NCI-H146 treated with DMSO at 0.1 percent for 48 hours (cell line): Measurements from ENCODE around the gene APOD.
A peak's percentile ranks its signal among the peaks of the same experiment; 100 is the strongest.

Experiments used
- DNase-seq: peaks from one replicate; lab custom pipeline; 2025; ENCODE audit not compliant: unreplicated experiment; lab: John Stamatoyannopoulos, UW

Gene APOD

DNA sequence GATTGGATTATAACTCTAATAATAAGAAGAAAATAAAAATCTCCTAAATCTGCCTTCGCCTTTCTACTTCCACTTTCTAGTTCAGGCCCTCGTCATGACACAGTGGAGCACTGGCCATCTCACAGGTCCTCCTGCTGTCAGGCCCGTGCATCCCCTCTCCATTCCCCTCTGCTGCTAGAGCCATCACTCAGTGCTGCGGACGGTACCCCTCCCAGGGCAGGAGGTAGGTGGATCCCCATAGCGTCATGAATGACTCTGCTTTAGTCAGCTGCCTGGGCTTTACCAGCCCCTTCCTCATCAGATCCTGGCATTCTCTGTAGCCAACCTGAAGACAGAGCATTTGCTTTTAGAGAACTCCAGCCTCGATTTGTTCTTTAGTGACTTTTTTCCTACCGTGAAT, 28.6 kb downstream of the APOD start:
- DNase-seq: no peak

DNA sequence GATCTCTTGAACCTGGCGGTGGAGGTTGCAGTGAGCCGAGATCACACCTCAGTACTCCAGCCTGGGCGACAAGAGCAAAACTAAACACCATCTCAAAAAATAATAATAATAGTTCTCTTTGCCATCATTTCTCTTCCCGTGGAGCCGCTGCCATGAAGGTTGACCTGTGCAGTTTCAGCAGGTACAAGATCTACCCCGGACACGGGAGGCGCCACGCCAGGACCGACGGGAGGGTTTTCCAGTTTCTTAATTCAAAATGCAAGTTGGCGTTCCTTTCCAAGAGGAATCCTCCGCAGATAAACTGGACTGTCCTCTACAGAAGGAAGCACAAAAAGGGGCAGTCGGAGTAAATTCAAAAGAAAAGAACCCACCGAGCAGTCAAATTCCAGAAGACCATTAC, 29.3 kb downstream of the APOD start:
- DNase-seq: no peak

DNA sequence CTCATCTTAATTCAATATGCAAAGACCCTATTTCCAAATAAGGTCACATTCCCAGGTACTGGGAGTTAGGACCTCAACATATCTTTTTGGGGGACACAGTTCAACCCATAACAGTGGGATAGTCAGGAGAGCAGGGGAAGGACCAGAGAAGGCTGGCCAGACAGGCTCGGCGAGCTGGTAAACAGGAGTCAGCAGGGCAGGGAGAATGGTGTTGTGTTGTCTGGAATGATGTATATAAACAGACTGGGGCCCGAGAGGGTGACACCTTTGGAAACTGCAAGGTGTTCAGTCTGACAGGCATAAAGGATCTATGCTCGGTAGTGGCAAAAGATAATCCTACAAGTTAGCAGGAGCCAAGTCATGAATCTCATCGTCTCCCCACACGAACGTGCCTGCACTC, 30.5 kb downstream of the APOD start:
- no peak for DNase-seq

- DNase-seq: no peak
Measured at GRCh38 chr3:195551381-195551978, 32.3 kb downstream of the APOD start.

DNA sequence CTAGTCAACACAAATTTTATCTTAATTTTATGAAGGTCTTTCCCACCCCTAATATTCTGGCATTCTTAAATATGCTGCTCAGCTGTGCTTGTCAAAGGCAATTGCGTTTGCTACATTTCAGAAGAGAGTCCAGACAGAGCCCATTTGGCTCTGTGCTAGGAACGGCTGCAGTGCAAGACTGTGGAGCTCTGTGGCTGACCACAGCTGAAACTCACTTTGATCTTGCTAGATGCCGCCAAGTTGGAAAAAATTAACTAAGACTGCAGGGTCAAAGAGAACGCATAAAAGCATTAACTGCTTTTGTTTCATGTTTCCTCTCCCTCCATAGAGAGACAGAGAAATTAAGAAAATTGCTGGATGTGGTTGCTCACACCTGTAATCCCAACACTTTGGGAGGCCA, 33.0 kb downstream of the APOD start:
- no peak for DNase-seq

- DNase-seq: no peak
Measured at GRCh38 chr3:195549931-195550519, 33.7 kb downstream of the APOD start.

DNA sequence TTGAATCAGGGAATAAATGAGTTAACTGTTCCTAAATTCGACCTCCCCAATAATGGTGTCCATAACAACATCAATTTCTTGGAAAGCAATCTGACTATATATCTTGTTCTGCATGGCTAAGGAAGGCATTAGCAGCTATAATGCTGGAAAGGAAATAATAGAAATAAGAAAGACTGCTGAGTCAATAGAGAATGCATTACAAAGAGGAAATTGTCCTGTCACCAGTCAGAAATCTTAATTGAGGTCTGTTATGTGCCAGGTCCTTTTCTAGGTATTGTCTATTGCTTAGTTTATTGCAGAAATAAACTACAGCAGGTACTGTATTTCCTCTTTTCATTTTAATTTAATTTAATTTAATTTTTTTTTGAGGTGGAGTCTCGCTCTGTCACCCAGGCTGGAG, 34.8 kb downstream of the APOD start:
- DNase-seq: no peak

- no peak for DNase-seq
Measured at GRCh38 chr3:195548501-195548900, 35.2 kb downstream of the APOD start.

- DNase-seq: no peak
Measured at GRCh38 chr3:195548006-195548405, 35.7 kb downstream of the APOD start.

DNA sequence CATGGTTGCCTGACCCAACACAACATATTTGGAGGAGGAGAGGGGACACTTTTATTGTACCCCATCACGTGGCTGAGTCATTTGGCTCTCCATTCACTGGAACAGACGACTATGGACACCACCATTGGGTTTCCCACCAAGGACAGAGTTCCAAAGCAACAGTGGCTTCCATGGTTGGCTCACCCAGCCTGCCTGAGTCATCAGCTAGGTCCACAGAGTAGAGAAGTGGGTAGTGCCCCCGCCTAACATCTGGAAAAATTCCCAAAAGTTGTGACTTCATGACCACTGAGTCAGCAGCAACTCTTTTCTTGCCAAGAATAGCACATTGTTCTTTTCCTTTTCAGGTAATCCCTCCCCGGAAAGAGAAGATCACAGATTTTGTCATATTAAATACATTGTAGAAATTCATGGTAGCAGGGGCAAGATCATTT, 37.6 kb downstream of the APOD start:
- no peak for DNase-seq

- DNase-seq: no peak
Measured at GRCh38 chr3:195544634-195545033, 39.1 kb downstream of the APOD start.

DNA sequence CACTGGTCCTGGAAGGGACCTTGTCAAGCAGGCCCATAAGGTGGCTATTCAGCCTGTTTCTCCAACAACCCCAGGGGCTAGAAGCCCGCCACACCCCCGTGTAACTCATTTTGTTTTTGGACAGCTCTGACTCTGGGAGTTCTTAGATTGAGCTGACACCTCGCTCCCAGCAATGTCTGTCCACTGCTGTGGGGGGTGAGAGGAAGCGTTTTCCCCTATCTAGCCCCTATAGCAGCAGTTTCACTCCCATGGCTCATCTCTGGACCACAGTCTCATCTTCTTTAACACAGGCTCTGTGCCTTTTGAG, 39.6 kb downstream of the APOD start:
- no peak for DNase-seq

DNA sequence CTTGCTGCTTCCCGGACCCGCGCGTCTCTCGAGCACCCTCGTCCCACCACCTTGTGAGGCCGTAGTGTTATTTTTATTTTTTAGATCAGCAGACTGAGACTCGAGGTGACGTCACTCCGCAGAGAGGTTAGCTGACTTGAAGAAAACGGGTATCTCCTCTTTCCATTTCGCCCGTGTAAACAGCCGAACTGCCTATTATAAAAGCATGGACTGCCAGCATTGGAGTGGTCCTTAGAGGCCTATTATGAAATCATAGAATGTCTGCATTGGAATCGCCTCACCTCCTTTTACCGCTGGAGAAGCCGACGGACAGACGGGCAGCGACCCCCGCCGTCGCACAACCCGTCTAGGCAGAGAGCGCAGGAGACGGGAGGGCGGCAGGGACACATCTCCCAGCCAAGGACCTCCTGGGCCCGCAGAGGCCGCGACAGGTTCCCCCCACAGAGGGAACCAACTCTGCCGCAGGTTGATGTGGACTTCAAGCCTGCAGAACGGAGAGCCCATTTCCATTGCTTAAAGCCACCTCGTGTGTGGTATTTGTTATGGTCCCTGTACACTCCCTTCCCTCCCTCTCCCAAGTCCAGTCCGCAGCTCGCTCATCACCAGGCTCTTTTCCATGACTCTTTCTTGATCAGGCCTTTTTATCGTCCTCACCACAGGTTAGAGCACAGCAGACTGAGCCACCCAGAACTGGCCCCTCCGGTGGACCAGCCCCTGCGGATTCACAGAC, 40.1 kb downstream of the APOD start:
- peak; percentile 55 for DNase-seq

DNA sequence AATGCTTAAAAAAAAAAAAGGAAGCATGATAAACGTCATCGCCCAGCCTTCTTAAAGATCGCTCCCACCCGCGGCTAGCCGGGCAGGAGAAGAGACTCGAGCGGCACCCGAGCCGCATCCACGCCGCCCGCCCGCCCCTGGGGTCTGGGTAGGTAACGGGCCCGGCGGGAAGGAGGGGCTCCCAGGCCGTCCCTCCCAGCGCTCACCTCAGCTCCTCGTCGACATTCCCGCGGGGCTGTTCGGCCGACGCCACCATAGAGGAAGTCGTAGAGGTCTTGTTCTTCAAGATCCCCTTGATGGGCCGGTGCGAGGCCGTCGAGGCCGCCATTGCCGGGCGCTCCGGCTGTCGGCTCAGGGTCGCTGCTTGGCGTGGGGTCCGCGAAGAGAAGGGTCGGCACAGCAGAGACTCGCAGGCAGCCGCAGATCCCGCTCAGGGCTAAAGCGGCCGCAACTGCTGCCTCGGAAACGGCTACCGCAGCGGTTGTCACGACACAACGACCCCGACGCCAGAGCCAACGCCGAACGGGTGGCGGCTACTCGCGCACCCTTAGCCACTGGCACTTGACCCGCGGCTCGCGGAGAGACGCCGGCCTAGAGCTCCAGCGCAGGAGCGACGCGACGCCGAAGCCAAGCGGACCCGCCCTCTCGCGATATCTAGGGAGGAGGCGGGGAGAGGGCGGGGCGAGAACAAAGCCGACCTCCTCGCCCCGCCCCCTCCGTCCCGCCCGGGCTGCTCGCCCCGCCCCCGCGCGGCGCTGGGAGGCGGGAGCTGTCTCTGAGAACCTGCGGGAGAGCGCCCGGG, 40.8 kb downstream of the APOD start, which contains the start of gene PPP1R2:
Gene PPP1R2 (minus strand): TSS at position 628 of the 802 bp plus-strand sequence. CDS start 300 bp downstream, at position 328.
- DNase-seq: peak; percentile 76

- no peak for DNase-seq
Measured at GRCh38 chr3:195542316-195542697, 41.4 kb downstream of the APOD start.

GRCh38 chr3:195540511-195540910, 43.2 kb downstream of the APOD start:
- DNase-seq: no peak

DNA sequence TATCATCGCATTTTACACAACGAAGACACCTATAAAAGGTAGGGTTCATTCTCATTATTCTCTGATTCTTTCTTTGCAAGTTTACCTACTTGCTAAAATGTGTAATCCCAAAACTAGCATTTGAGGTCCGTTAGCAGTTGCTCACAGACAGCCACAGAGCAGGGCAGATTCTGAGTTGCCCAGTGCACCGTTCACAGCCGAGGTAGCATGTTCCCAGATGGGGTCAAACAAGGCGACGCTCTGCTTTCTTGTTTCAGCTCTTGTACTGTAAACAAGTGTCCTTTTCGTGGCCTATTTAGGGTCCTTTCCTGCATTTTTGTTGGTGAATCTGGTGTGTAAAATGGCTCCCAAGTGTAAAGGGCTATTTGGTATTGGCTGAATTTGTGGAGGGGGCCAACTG, 43.7 kb downstream of the APOD start:
- no peak for DNase-seq

DNA sequence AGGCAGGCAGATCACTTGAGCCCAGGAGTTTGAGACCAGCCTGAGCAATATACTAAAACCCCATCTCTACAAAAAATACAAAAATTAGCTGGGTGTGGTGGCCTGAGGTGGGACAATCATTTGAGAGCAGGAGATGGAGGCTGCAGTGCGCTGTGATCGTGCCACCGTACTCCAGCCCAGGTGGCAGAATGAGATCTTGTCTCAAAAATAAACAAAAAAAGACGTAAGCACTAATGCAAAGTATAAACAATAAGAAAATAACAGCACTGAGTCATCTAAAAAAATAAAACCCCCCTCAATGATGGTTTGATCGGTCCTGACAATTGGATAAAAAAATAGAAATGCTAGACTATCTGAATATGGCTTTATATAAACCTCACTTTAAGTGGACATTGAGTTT, 44.3 kb downstream of the APOD start:
- no peak for DNase-seq

- DNase-seq: no peak
Measured at GRCh38 chr3:195537995-195538394, 45.7 kb downstream of the APOD start.

DNA sequence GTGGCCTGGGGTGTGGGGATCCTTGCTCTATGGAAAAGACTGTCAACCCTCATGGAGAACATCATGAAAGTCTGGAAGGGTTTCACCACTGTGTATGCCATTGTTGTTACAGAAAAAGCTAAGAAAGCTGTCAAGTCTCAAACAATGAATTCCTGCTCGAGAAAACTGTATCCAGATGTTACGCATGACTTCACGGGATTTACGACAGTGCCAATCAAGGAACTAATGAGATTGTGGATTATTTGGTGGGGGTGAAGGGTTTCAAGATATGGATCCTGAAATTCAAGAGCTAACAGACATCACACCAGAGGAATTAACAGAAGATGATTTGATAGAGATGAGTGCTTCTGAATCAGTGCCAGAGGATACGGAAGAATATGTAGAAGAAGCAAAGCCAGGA, 48.4 kb downstream of the APOD start:
- no peak for DNase-seq

DNA sequence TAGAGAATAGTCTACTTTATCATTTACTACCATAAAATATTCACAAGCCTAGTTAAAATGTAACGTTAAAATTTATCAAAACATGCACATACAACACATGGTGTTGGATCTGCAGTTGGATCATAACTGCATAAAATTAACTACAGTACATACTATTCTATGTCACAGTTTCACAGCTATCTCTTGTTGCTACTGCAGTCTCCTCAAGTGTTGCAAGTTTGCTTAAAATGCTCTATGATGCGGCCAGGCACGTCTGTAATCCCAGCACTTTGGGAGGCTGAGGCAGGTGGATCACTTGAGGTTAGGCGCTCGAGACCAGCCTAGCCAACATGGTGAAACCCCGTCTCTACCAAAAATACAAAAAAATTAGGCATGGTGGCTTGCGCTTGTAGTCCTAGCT, 50.9 kb downstream of the APOD start:
- DNase-seq: no peak

DNA sequence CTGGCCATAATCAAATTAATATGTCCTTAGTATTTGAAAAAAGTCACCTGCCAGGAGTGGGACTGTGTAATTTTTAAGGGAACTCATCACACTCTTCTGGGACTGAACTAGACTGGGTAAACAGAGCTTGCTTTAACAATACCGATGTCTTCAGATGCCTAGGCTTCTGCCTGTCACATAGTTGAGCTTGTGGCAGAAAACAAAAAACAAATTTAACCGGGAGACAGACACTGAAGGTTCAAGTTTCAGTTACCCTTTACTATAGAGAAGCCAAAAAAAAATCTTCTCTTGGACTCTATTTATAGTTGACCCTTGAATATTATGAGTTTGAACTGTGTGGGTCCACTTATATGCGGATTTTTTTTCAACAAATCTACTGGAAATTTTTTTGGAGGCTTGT, 51.4 kb downstream of the APOD start:
- DNase-seq: no peak
